Measurements from ENCODE around the gene RPS25. TPM values are rescaled to one million over a fixed set of nuclear protein-coding genes. Genes with fewer than 3 reads are reported as not detected.

Gene RPS25
- total and polyA plus RNA-seq, 9 of the 15 experiments (the other 6 are each of a cell fraction or from before 2014, with no cell fraction given), result 1,553 to 5,486 (median 2,471) TPM

DNA sequence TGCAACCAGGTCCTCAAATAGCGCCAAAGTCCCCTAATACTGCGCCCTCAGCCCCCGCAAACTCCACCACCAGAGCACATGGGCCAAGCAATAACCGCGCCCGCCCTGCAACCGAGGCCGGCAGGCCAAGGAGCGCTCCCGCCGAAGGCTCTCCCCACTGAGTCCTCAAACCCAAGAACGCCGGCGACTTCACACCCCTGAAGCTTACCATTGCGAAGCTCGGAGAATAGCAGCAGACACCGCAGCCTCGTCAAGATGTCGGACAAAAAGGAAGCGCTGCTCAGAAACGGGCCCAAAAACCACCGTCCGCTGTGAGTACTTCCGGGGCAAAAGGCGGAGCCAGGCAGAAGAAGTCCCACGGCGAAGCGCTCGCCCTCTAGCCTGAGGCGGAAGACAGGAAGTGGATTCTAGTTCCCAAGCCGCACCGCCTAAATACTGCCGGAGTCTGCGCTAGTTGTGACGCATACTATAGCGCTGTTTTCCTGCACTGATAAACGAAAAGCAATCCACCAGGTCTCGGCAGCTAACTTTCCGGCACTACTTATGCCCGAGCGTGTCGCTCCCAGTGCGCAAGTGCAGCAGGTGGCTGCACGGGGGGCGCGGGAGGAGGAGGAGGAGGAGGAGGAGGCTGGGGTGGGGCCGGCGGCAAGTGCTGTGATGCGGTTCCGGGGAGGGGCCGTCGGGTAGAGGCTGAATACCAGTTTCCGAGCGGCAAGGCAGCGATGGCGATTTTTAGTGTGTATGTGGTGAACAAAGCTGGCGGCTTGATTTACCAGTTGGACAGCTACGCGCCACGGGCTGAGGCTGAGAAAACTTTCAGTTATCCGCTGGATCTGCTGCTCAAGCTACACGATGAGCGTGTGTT is at the start of gene RPS25, which contains the start of gene TRAPPC4 (continued):
- TF ChIP-seq, protein P1, sequence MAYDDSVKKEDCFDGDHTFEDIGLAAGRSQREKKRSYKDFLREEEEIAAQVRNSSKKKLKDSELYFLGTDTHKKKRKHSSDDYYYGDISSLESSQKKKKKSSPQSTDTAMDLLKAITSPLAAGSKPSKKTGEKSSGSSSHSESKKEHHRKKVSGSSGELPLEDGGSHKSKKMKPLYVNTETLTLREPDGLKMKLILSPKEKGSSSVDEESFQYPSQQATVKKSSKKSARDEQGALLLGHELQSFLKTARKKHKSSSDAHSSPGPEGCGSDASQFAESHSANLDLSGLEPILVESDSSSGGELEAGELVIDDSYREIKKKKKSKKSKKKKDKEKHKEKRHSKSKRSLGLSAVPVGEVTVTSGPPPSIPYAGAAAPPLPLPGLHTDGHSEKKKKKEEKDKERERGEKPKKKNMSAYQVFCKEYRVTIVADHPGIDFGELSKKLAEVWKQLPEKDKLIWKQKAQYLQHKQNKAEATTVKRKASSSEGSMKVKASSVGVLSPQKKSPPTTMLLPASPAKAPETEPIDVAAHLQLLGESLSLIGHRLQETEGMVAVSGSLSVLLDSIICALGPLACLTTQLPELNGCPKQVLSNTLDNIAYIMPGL (CRISPR knock-in tag; IDR thresholded peaks at IDR 0.05), result peak; percentile 72; the same call in 1 of the 2 replicates
- TF ChIP-seq, protein P2, sequence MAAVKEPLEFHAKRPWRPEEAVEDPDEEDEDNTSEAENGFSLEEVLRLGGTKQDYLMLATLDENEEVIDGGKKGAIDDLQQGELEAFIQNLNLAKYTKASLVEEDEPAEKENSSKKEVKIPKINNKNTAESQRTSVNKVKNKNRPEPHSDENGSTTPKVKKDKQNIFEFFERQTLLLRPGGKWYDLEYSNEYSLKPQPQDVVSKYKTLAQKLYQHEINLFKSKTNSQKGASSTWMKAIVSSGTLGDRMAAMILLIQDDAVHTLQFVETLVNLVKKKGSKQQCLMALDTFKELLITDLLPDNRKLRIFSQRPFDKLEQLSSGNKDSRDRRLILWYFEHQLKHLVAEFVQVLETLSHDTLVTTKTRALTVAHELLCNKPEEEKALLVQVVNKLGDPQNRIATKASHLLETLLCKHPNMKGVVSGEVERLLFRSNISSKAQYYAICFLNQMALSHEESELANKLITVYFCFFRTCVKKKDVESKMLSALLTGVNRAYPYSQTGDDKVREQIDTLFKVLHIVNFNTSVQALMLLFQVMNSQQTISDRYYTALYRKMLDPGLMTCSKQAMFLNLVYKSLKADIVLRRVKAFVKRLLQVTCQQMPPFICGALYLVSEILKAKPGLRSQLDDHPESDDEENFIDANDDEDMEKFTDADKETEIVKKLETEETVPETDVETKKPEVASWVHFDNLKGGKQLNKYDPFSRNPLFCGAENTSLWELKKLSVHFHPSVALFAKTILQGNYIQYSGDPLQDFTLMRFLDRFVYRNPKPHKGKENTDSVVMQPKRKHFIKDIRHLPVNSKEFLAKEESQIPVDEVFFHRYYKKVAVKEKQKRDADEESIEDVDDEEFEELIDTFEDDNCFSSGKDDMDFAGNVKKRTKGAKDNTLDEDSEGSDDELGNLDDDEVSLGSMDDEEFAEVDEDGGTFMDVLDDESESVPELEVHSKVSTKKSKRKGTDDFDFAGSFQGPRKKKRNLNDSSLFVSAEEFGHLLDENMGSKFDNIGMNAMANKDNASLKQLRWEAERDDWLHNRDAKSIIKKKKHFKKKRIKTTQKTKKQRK (IDR thresholded peaks at IDR 0.05; ENCODE audit: borderline replicate concordance, low read depth, low read length), result no peak
- TF ChIP-seq, protein P3, sequence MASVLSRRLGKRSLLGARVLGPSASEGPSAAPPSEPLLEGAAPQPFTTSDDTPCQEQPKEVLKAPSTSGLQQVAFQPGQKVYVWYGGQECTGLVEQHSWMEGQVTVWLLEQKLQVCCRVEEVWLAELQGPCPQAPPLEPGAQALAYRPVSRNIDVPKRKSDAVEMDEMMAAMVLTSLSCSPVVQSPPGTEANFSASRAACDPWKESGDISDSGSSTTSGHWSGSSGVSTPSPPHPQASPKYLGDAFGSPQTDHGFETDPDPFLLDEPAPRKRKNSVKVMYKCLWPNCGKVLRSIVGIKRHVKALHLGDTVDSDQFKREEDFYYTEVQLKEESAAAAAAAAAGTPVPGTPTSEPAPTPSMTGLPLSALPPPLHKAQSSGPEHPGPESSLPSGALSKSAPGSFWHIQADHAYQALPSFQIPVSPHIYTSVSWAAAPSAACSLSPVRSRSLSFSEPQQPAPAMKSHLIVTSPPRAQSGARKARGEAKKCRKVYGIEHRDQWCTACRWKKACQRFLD (CRISPR knock-in tag; IDR thresholded peaks at IDR 0.05), result peak; percentile 64; the same call in 1 of the 2 replicates
- TF ChIP-seq SIN3B (IDR thresholded peaks at IDR 0.05; ENCODE audit: low read depth) (peak; percentile 82; the same call in 1 of the 2 replicates), ZNF121 (CRISPR knock-in tag; conservative IDR thresholded peaks at IDR 0.05) (no peak), KAT8 (IDR thresholded peaks at IDR 0.05; ENCODE audit: low read depth) (no peak), PTTG1 (tag; IDR thresholded peaks at IDR 0.05; ENCODE audit: low read depth) (no peak), YY1 (IDR thresholded peaks at IDR 0.05; ENCODE audit: borderline replicate concordance in 1 of 3, control insufficient read depth in 1 of 3, extremely low read depth in 1 of 3, insufficient read depth in 3 of 3, insufficient read length in 1 of 3, insufficient replicate concordance in 2 of 3, low read depth in 1 of 3, low read length in 2 of 3) (peak; percentile 33 to 92 (median 87)), ETV6 (IDR thresholded peaks at IDR 0.05; ENCODE audit: borderline replicate concordance in 1 of 2, low read depth in 2 of 2, low read length in 1 of 2) (no peak), ETV6 (CRISPR knock-in tag; IDR thresholded peaks at IDR 0.05; ENCODE audit: borderline replicate concordance) (peak; percentile 61; the same call in 1 of the 2 replicates), SMARCC2 (IDR thresholded peaks at IDR 0.05; ENCODE audit: low read depth) (no peak), ZNF445 (CRISPR knock-in tag; IDR thresholded peaks at IDR 0.05; ENCODE audit: low read depth) (no peak), NCOA4 (IDR thresholded peaks at IDR 0.05; ENCODE audit: partially characterized antibody) (no peak), CHD2 (IDR thresholded peaks at IDR 0.05; ENCODE audit: low read depth, low read length) (peak; percentile 18; the same call in 1 of the 2 replicates), POLR2AphosphoS5 (IDR thresholded peaks at IDR 0.05; ENCODE audit: control insufficient read depth, insufficient read depth, low read depth, low read length) (peak; percentile 96)
- TF ChIP-seq, protein P4, sequence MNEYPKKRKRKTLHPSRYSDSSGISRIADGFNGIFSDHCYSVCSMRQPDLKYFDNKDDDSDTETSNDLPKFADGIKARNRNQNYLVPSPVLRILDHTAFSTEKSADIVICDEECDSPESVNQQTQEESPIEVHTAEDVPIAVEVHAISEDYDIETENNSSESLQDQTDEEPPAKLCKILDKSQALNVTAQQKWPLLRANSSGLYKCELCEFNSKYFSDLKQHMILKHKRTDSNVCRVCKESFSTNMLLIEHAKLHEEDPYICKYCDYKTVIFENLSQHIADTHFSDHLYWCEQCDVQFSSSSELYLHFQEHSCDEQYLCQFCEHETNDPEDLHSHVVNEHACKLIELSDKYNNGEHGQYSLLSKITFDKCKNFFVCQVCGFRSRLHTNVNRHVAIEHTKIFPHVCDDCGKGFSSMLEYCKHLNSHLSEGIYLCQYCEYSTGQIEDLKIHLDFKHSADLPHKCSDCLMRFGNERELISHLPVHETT (CRISPR knock-in tag; conservative IDR thresholded peaks at IDR 0.05 in 1 of 2, IDR thresholded peaks at IDR 0.05 in 1 of 2), result peak in 1 of 2 experiments; percentile 88; a peak in 2 of 4 replicates

Data from K562 (cell line).